Tibial nerve (tissue), 4 donors: ENCODE measurements around the gene RNF183.

Experiments
- CTCF ChIP-seq, 5 experiments: fragments of 200-600 bp in 3 of 5; fragments of 450-650 bp in 2 of 5; sonication (generic) in 3 of 5; IDR thresholded peaks; one replicate each; pipeline ENCODE4 v1.5.1; 2016 to 2019; ENCODE audit warnings: antibody characterized with exemption in 5 of 5, mild to moderate bottlenecking in 3 of 5, moderate library complexity in 2 of 5
- EP300 ChIP-seq, 2 donors: sonication (generic); formaldehyde crosslinking; IDR thresholded peaks; one replicate each; pipeline ENCODE4 v1.6.1; 2017; ENCODE audit warnings: antibody characterized with exemption in 2 of 2, mild to moderate bottlenecking in 1 of 2
- POLR2A ChIP-seq, 2 donors: fragments of 450-650 bp; IDR thresholded peaks; one replicate each; pipeline ENCODE4 v1.6.1; 2017; ENCODE audit warnings: antibody characterized with exemption in 2 of 2, mild to moderate bottlenecking in 2 of 2, moderate library complexity in 2 of 2

- no peak for TF ChIP-seq CTCF (IDR thresholded peaks at IDR 0.05)
- no peak for TF ChIP-seq POLR2A (IDR thresholded peaks at IDR 0.05)
- TF ChIP-seq EP300 (IDR thresholded peaks at IDR 0.05): no peak
Observed at GRCh38 chr9:113345190-113345589, 42.0 kb upstream of the RNF183 start.
